GM18502 (cell line): ENCODE measurements around the gene GNAZ.

ENCODE experiments used
- ATAC-seq: cut with Tn5 transposase; IDR thresholded peaks from one replicate; pipeline ENCODE4 v1.9.1; 2021; ENCODE audit warnings: mild to moderate bottlenecking; ENCODE audit not compliant: unreplicated experiment, poor library complexity

GNAZ gene

DNA sequence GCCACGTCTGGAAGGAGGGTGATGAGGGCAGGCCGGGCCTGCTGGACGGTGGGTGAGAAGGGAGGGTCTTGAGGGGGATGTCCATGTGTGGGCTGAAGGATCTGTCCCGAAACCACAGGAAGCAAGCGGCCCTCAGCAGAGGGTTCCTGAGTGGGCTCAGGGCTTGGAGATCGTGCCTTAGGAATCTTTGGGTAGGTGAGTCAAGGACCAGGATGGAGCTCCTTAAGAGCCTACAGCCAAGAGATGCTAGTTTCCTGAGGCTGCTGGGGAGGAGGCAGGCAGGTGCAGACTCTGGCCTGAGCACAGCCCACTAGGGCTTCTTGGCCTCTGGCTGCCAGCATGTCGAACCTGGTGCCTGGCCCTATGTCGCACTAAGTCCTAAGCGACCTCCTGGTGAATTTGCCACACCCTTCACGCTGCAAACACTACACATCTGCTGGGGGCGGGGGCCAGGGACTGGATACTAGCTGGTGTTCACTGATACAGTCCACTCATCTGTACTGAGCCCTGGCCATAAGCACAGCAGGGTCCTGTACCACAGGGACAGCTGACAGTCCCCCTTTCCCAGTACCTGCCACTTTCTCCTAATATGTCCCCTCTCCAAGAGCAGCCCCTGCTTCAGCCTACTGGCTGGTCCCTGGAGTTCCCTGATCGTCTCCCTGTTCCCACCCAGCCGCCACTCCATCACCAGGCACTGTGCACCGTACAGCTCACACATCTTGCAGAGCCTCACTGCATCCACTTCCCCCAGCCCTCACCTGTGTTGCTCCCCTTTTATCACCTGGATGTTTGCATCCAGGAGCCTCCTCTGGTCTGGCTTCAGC, 19.5 kb downstream of the GNAZ start:
- no peak for ATAC-seq

- ATAC-seq: no peak
Measured at GRCh38 chr22:23090457-23090835, 20.1 kb downstream of the GNAZ start.

GRCh38 chr22:23091760-23092159, 21.4 kb downstream of the GNAZ start:
- no peak for ATAC-seq

GRCh38 chr22:23092217-23092955, 22.1 kb downstream of the GNAZ start:
- no peak for ATAC-seq

GRCh38 chr22:23093051-23093788, 22.9 kb downstream of the GNAZ start:
- no peak for ATAC-seq

- no peak for ATAC-seq
Measured at GRCh38 chr22:23094260-23094659, 23.9 kb downstream of the GNAZ start.

- no peak for ATAC-seq
Measured at GRCh38 chr22:23094695-23095681, 24.7 kb downstream of the GNAZ start.

DNA sequence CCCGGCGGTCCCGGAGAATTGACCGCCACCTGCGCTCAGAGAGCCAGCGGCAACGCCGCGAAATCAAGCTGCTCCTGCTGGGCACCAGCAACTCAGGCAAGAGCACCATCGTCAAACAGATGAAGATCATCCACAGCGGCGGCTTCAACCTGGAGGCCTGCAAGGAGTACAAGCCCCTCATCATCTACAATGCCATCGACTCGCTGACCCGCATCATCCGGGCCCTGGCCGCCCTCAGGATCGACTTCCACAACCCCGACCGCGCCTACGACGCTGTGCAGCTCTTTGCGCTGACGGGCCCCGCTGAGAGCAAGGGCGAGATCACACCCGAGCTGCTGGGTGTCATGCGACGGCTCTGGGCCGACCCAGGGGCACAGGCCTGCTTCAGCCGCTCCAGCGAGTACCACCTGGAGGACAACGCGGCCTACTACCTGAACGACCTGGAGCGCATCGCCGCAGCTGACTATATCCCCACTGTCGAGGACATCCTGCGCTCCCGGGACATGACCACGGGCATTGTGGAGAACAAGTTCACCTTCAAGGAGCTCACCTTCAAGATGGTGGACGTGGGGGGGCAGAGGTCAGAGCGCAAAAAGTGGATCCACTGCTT, 25.5 kb downstream of the GNAZ start:
- ATAC-seq: no peak

DNA sequence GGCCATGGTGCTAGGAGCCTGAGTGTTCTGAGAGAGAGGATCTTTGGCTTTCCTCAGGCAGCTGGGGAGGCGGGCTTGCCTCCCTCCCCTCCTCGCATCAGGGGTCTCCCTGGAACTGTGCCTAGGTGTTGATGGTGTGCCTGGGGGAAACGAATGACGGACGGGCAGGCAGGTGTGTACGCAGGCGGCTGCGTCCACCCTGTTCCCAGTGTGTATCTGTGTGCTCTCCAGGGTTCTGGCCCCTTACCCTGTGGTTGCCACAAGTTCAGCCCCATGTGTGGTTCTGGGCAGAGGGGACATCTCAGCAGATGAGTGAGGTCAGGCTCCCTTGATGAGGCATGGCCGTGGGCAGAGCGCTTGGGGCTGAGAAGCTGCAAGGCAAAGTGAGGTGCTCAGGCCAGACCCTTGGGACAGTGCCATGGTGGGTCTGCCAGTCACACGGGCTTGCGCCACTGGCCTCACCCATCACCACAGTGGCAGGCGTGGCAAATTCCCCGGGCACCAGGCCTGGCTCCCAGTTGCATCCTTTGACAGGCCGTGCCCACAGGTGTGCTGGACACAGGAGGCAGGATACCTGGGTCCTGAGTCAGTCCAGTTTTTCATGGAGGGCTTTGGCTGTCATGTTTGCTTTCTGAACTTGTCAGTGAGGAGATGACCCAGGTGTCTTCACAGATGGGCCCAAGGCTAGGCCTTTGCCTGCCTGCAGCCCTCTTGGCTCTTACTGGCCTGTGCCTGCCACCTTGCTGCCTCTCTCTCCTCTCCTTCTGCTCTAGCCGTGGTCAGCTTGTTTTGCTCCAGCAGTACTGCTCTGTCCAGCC, 27.3 kb downstream of the GNAZ start:
- no peak for ATAC-seq

DNA sequence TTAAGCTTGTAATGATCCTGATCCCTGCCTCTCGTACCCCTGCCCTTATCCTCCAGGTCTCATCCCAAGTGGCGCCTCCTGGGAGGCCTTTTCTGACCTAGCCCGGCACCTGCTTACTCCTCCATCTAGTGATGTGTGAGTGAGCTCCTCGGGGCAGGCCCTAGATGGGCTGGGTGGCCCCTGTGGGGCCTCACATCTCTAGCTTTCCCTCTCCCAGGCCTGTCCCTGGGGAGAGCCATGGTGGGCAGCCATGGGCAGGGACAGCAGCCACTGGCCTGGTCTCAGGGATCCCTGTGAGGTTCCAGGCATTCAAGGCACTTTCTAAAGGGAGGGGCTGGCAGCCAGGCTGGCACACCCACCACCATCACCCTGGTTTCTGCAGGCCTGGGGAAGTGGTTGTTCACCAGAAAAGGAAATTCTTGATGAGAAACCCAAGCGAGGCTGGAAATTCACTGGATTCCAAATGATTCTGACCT, 27.9 kb downstream of the GNAZ start:
- ATAC-seq: no peak

DNA sequence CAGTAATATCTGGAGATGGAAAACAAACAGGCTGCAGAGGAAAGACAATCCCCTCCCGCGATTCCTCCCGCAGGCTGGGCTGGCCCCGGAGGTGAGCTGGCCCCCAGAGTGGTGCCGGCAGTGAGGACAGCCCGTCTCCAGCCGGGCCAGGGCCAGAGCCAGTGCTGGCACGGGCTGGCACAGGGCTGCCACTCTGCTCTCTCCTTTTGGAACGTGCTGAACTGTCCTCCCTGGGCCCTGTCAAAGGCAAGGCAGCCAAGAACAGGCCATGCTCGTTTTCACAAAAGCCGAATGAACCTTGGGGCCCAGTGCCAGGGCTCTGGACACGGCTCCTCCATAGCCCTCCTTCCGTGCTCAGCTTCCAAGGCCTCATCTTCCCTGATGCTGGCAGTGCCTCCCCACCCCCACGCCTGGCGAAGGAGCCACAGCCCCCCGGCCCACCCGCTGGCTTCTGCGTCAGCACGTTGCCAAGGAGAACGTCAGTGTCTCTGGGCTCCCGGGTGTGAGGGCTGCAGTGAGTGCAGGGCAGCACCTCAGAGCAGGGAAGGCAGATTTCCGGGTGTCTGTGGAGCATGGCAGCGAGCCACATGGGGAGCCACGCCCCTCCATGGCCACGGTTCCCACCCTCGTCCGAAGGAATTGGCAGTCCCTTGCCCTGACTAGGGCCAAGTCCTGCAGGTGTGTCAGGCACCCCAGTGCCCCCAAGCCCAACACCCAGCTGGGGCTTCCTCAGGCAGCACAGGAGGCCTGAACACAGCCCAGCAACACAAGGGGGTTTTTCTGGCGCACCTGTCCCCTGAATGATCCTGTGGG, 28.6 kb downstream of the GNAZ start:
- no peak for ATAC-seq

GRCh38 chr22:23099531-23099804, 29.1 kb downstream of the GNAZ start:
- no peak for ATAC-seq

GRCh38 chr22:23100124-23100801, 29.9 kb downstream of the GNAZ start:
- ATAC-seq: no peak

DNA sequence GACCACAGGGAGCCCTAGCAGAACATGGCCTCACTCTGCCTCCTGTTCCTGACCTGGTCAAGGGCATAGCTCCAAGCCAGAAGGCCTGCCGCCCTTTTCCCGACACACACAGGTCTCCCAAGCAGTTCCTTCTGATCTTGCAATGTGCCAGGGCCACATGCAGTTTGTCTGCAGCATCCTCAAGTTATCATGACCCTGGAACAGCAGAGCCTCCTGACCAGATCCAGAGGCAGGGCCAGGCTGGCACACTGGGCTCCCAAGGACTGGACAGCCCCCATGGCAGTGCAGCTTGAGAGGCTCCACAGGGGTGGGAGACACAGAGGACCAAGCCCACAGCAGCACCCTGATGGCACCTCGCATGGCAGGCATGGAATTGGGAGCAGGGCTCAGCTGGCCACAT, 31.2 kb downstream of the GNAZ start:
- ATAC-seq: no peak

GRCh38 chr22:23102002-23102655, 31.8 kb downstream of the GNAZ start:
- no peak for ATAC-seq

- no peak for ATAC-seq
Measured at GRCh38 chr22:23102776-23103175, 32.5 kb downstream of the GNAZ start.
